Left ventricle myocardium superior (tissue), 1 donor: Measurements from ENCODE around the gene PACS2. TPM values are rescaled to one million over a fixed set of nuclear protein-coding genes. Genes with fewer than 3 reads are reported as not detected.
A peak's percentile ranks its signal among the peaks of the same experiment; 100 is the strongest.
"Not testable (repeated sequence)": the region's sequence is repeated elsewhere in the genome, so short reads cannot be mapped to it uniquely, and the experiment has no call there.

Experiments
- ATAC-seq: fragments of 200-7000 bp; cut with Tn5 transposase; one replicate; pipeline ENCODE4 v1.9.1; 2020; ENCODE audit warnings: mild to moderate bottlenecking, moderate library complexity
- DNase-seq: peaks from one replicate; pipeline ENCODE4 v3.0.0-alpha.2; 2020
- intact Hi-C: fragments of 100-400 bp; cut with micrococcal nuclease; formaldehyde crosslinking; loops from one replicate; pipeline ENCODE4 v1.11.0; 2022
- long read RNA-seq: library from polyadenylated mRNA; unstranded; transcript quantifications from one replicate; pipeline ENCODE4 v2.0.0, GENCODE V29; 2021
- total RNA-seq: library from RNA; stranded (reverse); fragmentation: NEBNext Ultra II Directional; extraction: Animal tissue kit (Norgen Biotek cat#: 25700); gene quantifications from one replicate; pipeline ENCODE4 v1.2.1, GENCODE V29; 2021
- donor health status: DM: no; HTN: yes; CAD: no; lungs with severe emphysema.

The PACS2 gene
- total RNA-seq = 76.2 TPM
- long read RNA-seq, transcript PACS2-201 (24 exons, 3,708 nt) = major isoform, 35 of 135 reads
- long read RNA-seq, partial matches to known transcripts = 53 of 135 reads
- long read RNA-seq, other reads (novel, unspliced or antisense) = 42 of 135 reads

DNA sequence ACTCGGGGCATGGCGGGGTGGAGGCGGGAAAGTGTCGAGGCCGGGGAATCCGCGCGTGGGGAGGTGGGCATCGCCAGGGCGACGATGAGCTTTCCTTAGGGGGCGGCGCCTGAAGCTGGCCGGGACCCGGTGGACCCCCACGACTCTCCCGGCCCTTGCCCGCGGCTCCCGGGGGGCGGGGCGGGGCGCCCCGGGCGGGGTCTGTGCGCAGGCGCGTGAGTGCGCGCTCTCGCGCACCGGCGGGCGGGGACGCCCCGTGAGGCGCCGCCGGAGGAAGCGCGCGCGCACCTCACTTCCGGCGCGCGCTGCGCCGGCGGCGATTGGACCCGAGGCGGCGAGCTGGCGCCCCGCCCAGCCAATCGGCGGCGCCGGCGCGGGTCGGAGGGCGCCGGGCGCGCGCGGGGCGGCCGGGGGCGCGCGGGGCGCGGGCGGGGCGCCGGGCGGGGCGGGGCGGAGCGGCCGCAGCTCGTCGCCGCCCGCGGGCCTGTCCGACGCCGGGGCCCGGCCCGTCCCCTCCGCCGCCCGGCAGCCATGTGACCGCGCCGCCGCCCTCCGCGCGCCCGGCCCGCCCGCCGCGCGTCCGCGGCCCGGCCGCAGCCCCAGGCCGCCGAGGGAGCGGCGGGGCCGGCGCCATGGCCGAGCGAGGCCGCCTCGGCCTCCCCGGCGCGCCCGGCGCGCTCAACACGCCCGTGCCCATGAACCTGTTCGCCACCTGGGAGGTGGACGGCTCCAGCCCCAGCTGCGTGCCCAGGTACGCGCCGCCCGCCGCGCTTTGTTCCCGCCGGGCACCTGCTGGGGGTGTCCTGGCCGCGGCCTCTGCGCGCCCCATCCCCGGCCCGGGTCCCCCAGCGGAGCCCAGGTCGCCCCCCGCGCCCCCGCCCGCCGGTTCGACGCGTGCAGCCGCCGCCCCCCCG is at the start of gene PACS2:
Gene PACS2 (plus strand): TSS at position 462 of the 914 bp plus-strand sequence. CDS start 171 bp downstream, at position 633.
- peak; percentile 89 for ATAC-seq
- intact Hi-C loops = no loop called here
- peak; percentile 93 for DNase-seq

DNA sequence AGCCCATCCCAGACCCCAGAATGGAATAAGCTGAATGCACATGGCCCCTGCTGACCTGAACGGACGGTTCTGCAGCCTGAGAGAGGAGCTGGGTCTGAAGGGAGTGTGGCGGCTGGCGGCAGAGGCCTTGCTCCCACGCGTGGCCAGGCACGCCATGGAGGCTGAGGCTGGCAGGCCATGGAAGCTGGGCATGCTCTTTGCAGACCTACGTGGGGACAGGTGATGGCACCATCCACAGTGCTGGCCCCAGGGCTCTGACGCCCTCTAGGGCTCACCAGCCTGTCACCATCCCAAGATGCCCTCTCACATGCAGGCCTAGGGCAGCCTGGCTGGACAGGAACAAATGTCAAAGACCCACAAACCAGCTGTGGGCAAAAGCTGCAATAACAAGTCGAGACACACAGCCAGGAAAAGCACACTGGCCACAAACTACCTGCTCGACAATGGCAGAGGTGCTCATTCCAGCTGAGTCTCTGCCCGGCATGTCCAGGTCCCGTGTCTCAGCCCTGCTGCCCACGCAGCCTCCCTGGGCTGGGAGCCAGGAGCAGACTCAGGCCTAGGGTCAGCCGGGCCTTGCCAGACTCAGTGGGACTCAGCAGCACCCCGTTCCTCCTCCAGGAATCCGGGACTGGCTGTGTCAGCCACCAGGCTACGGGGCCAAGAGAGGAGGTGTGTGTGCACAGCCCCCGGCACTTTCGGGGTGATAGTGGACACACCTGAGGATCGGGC is 46.6 kb upstream of the PACS2 start:
- intact Hi-C loops = no loop called here
- ATAC-seq = peak; percentile 78
- DNase-seq = no peak

DNA sequence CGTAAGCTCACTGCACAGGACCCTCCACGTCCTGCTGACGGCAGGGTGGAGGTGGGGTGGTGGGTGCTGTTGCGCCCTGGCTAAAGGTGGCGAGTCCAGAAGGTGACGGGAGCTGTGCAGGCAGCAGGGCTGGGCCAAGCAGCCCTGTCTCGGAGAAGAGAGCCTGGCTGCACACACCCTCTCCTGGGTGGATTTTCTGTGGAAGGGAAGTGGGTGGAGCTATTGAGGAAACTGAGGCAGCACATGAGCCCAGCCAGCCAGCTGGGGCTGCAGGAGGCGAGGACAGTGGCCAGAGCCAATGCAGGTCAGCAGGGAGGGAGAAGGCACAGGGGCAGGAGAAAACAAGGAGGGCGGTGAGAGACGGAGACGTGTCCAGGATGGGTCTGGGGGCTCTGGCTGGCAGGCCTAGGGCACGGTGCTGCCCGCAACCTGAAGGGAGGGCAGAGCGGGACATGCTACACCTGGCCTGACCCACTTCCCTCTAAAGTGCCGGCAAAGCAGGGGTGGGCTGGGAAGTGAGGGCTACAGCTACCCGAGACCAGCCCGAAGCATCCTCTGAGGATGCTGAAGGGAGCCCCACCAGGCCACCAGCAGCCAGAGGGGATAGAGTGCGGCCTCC is 45.7 kb upstream of the PACS2 start:
- intact Hi-C loops = no loop called here
- DNase-seq = no peak
- ATAC-seq = no peak

DNA sequence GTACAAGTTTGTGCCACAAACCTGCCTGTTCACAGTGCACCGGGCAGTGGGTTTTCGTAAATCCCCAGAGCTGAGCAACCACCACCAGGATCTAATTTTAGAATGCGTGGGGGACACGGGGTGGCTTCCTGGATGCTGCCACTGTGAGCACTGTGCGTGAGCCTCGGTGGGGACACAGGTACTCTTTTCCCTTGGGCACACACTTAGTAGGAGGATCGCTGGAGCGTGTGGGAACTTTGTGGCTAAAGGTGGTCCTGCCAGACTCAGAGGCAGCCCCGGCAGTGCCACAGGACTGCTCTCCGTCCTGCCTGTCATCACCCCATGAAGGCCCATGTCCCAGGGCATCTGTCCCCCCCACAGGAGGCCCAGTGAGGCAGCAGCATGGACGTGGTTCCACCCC is 45.1 kb upstream of the PACS2 start:
- DNase-seq (no peak), ATAC-seq (no peak)
- intact Hi-C loops = no loop called here

DNA sequence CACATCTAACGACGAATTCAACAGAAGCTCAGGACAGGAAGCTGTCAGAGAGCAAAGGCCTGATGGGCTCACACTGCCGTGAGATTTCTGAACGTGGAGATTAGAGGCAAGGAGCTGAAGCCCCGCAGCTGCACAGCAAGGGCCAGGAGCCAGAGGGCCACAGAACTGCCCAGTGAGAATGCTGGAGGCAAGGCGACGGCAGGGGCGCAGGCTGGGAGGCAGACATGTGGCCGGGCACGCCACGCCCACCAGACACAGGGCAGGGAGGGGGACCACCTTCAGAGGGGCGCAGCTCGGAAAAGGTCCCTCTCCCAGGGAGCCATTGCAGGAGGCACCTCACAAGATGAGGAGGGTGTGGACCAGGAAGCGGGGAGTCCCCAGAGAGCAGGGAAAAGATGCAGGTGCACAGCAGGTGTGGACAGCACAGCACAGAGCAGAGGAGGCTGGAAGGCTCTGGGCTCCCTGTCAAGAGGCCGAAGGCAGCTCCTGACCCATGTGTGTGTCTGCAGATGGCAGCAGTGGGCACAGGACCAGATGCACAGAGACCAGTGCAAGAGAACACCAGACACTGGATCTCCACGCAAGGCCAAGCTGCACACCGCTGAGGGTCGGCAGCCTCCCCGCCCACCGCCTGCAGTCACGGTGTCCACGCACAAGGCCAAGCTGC is 43.2 kb upstream of the PACS2 start:
- DNase-seq = no peak
- ATAC-seq = no peak
- intact Hi-C loops = no loop called here

DNA sequence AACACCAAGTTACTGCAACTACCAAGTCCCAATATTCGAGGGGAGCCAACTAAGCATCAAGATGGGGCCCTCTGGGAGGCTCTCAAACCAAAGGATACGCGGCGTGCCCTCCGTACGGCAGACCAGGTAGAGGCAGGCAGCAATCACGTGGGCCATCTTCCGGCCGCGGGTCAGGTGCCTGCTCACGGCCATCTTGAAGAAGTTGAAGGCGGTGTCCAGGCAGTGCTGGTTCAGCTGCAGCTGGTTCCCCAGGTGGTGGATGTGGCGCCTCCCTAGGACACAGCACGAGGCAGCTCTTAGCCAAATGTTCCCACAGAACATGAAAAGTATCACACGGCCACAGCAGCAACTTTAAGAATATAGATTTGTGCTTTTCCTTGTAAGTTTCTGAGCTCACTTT is 41.9 kb upstream of the PACS2 start:
- intact Hi-C loops = no loop called here
- DNase-seq (no peak), ATAC-seq (no peak)

DNA sequence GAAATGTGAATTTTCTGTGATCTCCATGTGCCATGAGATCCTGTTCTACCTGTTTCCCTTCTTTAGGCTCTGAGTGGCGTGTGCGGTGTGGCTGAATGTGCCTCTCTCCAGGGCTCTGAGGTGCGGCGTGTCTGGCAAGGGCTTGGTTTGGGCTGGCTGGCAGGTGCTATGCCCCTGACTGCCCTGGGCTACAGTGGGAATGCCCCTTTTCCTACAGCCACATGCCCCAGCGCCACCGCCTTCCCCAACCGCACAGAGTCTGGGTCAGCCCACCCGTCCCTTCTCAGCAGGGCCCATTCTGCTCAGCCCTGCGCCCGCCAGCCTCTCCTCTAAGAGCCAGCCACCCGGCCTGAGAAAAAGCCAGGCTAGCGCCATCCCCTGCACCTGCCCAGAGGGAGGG is 41.5 kb upstream of the PACS2 start:
- DNase-seq (no peak), ATAC-seq (no peak)
- intact Hi-C loops = no loop called here

DNA sequence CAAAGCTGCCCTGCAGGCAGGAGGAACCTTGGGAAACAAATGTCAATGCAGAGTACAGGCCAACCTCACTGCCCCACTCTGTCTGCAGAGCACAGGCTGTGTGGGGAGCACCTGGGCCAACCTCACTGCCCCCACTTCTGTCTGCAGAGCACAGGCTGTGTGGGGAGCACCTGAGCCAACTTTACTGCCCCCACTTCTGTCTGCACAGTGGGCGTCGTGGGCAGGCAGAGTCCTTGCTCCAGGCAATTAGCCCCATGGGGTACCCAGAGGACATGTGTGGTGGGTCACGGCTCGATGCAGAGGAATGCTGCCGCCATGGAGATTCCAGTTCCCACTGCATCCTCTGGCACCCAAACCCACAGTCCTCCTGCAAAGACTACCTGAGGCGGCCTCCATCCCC is 39.9 kb upstream of the PACS2 start:
- intact Hi-C loops = no loop called here
- DNase-seq (no peak), ATAC-seq (no peak)

DNA sequence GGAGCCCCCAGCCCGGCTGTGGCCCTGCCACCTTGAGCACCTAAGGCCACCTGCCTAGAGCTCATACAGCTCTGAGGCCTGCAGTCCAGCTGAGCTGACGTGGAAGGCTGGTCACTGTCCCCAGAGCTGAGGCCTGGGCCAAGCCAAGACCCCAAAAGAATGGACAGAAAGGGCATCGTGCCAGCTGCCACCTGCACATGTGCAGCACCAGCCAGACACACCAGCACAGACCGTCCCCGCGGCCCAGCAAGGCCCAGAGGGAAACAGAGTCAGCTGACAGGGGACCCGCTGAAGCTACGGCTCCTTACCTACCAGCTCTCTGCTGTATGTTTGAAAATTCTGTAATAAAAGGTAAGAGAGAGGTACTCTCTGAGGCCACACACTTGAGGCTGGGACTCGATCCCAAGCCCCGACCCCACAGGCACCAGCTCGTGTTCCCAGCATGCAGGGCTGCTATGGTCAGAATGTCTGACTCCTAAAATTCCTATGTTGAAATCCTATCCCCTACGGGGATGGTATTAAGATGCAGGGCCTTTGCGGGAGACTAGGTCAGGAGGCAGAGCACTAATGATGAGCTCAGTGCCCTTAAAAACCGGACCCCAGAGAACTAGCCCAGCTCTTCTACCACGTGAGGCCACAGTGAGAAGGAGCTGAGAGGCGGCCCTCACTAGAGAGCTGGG is 39.1 kb upstream of the PACS2 start:
- intact Hi-C loops = no loop called here
- ATAC-seq = peak; percentile 77
- DNase-seq = no peak

DNA sequence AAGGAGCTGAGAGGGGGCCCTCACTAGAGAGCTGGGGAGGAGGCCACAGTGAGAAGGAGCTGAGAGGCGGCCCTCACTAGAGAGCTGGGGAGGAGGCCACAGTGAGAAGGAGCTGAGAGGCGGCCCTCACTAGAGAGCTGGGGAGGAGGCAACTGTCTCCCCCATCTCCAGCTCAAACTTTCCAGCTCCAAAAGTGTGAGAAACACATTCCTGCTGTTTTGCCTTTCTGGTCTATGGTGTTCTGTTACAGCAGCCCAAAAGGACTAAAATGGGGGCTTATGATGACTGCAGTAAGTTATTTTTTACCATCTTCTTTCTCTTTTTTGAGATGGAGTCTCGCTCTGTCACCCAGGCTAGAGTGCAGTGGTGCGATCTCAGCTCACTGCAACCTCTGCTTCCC is 37.1 kb upstream of the PACS2 start:
- ATAC-seq, DNase-seq, intact Hi-C loops: not testable (repeated sequence)

DNA sequence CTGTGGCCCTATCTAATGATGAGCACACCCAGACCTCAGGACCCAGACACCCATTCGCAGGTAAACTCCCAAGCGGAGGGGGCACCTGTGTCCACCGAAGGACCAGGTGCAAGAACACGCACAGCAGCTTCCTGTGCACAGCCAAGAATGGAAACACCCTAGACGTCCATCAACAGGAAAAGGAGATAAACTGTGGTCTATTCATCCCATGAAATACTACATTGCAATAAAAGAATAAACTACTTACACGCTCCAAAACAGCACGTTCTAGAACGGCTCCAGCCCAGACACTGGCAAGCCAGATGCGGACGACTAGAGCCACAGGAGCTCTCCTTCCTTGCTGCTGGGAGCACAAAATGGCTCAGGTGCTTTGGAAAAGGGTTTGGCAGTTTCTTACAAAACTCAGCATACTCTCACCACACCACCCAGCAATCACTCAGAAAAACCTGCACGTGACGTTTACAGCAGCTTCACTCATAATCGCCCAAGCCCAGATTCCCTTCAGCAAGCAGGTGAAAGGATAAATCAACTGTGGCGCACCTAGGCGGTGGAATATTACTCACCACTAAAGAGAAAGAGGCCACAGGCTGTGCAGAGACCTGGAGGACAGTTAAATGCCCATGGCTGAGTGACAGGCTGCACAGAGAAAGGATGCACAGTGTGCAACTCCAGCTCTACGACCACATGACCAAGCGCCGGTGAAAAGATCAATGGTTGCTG is 34.7 kb upstream of the PACS2 start:
- DNase-seq (no peak), ATAC-seq (no peak)
- intact Hi-C loops = no loop called here

DNA sequence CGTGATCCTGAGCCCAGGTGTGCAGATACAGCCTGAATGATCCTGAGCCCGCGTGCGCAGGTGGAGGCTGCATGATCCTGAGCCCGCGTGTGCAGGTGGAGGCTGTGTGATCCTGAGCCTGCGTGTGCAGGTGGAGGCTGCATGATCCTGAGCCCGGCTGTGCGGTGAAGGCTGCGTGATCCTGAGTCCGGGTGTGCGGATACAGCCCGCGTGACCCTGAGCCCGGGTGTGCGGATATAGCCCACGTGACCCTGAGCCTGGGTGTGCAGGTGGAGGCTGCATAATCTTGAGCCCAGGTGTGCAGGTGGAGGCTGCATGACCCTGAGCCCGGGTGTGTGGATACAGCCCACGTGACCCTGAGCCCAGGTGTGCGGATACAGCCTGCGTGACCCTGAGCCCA is 34.0 kb upstream of the PACS2 start:
- ATAC-seq (no peak), DNase-seq (no peak)
- intact Hi-C loops = no loop called here

DNA sequence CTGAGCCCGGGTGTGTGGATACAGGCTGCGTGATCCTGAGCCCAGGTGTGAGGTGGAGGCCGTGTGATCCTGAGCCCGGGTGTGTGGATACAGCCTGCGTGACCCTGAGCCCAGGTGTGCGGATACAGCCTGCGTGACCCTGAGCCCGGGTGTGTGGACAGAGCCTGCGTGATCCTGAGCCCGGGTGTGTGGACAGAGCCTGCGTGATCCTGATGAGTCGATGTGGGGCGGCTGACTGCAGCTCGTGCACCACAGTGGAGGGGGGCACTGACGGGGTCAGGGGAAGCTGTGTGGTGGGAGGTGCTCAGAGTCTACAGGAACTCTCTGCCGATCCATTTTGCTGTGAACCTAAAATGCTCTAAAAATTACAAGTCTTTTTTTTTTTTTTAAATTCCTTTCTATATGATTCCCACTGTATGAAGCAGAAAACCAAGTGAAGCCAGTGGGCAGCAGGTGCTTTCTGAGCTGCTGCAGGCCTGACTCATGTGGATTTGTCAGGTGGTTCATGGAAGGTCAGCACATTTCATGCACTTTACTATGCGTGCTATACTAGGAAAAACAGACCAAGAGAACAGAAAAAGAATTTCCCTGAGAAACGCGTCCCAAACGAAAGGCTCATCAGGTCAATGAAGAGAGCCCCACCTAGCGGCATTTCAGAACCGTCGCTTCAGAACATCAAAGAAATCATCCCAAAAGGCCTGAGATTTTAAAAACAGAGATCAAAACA is 33.0 kb upstream of the PACS2 start:
- no peak for DNase-seq
- intact Hi-C loops = no loop called here
- ATAC-seq = peak; percentile 36

DNA sequence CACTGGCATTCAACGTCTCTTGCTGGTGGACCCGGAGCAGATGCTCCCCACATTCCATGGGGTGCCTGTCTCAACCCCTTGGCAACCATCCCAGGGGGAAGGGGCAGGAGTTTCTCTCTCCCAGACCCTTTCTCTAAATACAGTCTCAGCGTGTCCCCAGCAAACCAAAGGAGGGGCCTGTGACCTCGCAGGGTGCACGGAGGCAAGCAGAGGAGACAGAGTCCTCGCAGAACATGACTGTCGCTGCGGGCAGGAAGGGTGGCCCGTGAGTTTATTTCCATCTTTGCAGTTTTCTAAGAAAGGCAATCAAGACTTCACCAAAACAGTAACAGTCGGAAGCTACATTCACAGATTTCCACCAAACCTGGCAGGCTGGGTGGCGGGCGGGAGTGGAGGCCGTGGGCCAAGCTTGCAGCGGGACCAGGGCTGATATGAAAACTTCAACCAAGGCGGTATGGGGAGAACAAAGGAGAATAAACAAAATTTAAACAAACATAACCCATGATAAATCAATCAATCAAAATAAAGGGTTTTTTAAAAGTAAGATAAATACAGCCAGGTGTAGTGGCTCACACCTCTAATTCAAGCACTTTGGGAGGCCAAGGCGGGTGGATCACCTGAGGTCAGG is 32.3 kb upstream of the PACS2 start:
- ATAC-seq (no peak), DNase-seq (no peak)
- intact Hi-C loops = no loop called here

DNA sequence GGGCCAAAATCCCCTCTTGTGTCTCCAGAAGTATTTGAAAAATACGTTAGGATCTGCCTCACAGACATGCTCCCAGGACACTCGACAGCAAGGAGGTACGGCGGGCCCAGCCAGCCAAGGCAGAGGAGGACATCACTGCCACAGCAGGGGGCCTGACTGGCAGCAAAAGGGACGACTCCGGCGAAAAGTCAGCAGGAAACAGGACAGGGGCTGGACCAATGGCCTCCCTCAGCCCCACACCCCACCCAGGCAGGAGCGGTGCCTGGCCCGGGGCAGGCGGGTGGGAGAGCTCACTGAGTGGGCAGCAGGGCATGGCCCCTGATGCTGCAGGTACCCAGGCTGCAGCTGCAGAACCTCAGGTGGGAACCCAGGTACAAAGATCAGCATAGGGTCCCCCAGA is 31.5 kb upstream of the PACS2 start:
- intact Hi-C loops = no loop called here
- no peak for DNase-seq
- no peak for ATAC-seq

DNA sequence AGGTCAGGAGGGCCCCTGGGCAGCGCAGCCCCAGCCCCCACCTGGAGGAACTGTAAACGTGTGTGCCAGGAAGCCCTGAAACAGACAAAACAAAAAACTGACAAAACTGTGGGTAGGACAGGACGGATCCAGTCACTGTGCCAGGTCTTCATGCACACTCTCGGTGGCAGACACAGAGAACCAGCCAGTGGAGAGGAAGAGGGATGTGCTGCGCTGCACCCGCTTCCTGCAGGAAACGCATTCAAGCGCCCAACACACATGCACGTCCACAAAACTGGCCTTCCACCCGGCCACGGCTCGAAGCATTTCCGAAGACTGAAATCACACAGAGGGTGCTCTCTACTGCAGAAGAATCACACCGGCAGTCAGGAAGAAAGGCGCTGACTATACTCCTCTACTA is 30.6 kb upstream of the PACS2 start:
- ATAC-seq = no peak
- intact Hi-C loops = no loop called here

DNA sequence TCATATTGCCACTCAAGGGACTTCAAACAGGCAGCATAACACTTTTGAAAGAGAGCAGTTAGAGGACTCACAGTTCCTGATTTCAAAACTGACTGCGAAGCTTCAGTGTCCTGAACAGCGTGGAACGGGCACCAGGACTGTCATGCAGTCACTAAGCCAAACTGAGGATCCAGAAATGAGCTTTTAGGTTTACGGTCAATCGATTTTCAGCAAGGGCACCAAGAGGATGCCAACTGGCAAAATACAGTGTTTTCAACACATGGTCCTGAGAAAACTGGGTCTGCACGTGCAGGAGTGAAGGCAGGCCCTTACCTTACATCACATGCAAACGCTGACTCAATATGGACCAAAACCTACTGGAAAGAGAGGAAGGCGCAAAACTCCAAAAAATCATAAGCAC is 29.4 kb upstream of the PACS2 start:
- DNase-seq = no peak
- no peak for ATAC-seq
- intact Hi-C loops = no loop called here

More for the DNA sequence above, 30.6 kb upstream of the PACS2 start:
- no peak for DNase-seq
